NCI-H2029 treated with DMSO at 0.1 percent for 48 hours (cell line): ENCODE measurements around the gene OPA1.

Source experiments
- DNase-seq: peaks from one replicate; lab custom pipeline; 2025; lab: John Stamatoyannopoulos, UW

Gene OPA1

GRCh38 chr3:193710286-193711165 lies 117.5 kb downstream of the OPA1 start:
- DNase-seq, result no peak

DNA sequence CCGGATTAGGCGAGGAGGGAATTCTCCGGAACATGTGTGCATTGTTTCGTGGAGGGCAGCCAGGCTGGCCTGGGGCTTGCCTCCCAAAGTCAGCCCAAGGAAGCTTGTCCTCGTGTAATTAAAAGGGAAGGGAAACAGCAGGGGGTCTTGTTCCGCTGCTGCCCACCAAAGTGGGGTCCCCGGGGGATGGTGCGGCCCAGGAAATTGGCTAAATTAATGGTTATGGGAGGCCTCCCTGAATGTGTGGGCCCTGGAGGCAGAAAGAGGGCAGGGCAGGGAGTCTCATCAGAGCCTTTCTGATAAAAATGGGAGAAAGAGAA lies 118.1 kb downstream of the OPA1 start:
- DNase-seq, result no peak

- DNase-seq, result no peak
Measured at GRCh38 chr3:193711523-193711963, 118.5 kb downstream of the OPA1 start.

DNA sequence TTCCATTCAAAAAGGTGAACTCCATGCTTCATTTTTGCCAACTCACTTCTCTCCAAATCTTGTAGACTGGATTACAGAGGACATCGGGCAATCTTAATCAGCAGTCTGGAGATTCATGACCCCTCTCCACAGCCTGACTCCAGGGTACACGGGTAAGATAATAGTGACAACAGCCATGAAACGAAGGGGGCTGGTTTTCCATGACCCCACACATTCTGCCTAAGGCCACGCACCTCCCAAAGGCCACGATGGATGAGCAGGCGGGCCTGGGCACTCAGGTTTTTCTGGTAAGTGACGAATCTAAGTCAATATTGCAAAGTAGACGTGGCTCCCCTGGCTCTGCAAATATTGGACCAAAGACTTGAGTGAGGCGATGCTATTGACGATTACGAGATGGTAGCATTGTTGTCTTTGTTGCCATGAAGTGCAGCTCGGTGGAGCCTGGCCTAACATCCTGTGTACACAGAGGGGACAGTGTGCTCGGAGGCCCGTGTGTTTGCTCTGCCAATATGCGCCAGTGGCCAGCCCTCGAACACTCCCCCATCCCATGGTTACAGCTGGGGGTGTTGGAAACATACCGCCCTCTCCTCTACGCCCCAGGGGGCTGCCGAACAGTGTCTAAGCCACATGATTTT lies 119.1 kb downstream of the OPA1 start:
- DNase-seq, result peak; percentile 97

GRCh38 chr3:193712938-193713337 lies 119.9 kb downstream of the OPA1 start:
- DNase-seq, result no peak

DNA sequence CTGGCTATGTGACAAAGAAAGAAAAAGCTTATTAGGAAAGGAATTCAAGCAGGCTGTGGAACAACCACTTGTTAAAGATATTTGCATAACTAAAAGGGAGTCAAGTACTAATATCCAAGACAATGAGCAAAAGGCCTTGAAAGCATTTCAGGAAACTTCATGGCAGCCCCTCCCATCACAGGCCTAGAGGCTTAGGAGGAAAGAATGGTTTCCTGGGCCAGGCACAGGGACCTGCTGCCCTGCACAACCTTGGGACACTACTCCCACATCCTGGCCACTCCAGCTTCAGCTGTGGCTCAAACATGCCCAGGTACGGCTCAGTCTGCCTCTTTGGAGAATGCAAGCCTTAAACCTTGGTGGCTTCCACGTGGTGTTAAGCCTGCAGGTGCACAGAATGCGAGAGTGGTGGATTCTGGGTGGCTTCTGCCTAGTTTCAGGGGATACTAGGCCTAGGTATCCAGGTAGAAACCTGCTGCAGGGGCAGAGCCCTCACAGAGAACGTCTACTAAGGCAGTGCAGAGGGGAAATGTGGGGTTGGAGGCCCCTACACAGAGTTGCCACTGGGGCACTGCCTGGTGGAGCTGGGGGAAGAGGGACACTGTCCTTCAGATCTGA lies 121.6 kb downstream of the OPA1 start:
- no peak for DNase-seq

DNA sequence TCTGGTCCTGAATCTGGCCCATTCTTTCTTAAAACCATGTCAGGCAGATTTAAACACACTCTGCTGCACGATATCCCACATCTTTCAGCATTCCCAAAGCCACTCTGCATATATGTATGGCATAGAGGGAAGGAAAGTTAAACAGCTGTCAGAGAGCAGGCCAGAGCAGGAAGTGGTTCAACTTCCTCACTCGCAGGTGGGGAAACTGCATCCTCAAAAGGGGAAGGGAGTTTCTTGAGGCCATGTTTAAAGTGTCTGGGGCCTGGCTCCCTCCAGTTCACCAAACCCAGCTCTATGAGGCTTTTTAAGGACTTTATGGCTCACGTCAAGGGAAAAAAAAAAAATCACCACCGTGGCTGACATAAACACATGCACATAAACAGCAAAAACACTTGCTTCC lies 123.1 kb downstream of the OPA1 start:
- DNase-seq, result no peak

DNA sequence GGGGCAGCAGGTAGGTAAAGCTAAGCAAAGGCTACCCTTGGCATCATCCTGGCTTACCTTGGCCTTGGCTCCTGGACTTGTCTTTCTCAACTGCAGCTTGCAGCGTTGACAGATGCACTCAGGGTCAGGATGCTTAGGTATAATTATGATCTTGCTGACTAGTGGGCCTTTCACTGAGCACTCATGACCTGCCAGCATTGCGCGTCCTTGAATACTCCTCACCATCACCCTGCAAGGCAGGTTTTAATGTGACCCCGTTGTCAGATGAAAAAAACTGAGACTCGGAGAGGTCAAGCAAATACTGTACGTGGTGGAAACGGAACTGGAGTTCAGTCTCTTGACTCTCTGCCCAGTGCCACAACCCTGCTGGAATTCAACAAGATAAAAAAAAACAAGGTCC lies 126.7 kb downstream of the OPA1 start:
- DNase-seq, result no peak

- no peak for DNase-seq
Measured at GRCh38 chr3:193720169-193720568, 127.2 kb downstream of the OPA1 start.

DNA sequence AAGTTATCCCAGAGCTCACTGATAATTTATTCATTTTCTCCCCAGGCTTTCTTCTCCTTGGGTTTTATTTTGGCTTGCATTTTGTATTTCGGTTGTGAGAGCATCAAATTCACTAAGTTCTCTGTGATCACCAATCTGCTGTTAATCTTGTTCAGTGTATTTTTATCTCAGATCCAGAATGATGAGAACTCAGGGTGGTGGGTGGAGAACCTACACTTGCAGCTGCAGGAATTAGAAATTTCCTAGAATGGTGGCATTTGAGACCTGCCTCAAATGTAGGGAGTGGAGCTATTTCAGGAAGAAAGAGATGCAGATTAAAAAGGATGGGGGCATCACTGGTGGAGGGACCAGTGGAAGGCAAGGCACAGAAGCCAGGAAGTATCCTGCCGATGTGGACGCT lies 129.6 kb downstream of the OPA1 start:
- no peak for DNase-seq

DNA sequence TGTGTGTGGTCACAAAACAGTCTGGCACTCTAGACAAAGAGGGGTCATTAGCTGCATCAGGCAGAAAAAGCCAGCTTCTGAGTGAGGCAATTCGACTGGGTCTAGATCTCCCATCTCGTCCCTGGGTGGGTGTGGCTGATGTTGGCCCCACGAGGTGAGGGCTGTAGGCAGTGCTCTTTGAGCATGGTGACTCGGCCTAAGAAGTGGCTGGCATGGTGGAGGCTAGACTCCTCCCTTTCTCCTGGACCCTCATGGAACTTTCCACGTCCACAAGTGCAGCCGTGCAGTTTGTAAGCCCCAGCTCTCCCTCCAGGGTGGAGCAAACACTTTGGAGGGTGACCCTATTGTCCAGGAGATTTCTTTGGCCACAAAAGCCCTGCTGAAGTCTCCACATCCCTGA lies 134.1 kb downstream of the OPA1 start:
- DNase-seq, result no peak

DNA sequence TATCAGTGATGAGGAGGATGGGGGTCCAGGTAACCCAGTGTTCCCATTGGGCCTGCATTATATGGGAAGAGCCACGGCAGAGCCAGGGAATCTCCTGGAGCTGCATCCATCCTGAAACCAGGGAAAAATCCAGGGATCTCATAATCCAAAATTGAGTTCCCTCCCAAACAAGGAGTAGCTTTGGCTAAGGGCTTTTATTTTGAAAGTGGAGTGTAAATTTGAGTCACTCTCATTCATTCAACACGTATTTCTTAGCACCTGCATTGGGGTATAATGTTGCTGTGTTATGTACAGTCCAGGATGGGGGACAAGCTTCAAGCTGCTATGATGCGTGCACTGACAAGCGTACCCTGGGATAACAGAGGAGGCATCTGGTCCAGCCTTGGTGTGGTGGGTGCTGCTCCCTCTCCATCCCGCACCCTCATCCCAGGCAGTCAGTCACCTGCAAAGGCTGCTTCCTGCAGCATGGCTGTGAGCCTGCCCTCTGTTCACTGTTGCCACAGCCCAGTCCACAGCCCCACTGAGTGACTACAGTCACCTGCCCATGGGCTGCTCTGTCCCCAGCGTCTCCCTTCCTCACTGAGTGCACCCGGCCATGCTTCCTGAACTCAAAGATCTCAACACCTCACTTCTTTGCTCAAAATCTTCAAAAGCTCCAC lies 135.6 kb downstream of the OPA1 start:
- no peak for DNase-seq

- DNase-seq, result no peak
Measured at GRCh38 chr3:193729088-193729465, 136.1 kb downstream of the OPA1 start.

DNA sequence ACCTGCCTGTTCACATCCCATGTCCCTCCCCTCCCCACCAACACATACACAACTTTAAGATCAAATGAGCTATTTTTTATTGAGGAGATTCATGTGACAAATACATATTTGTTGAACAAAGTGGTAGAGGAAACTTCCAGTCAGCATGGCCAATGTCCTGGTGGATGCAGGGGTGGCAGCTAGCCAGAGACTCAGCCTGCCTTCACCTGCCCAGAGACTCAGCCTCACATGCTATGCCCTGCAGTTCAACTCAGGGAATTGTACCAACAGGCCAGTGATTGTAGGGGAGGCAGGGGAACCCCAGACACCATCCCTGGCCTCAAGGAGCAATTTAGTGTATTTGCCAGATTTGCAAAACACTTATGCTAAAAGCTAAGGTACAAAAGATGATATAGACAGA lies 136.6 kb downstream of the OPA1 start:
- DNase-seq, result no peak

GRCh38 chr3:193730511-193730910 lies 137.5 kb downstream of the OPA1 start:
- DNase-seq, result no peak

DNA sequence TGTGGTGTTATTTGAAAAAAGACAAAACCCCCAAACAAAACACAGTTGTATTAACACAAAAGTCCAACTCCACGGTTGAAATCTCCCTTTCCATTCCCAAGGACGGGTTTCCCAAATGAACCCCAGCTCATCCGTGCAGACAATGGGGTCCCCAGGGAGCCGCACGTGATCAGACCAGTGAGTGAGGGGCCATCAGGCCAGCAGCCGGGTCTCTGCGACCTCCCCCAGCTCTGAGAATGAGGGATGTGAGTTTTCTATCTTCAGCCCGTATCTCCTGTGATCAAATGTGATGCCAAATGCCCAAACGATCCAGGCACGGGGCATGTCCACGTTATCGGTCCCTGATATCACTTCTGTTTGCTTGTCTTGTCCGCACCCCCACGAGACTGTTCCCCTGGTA lies 138.0 kb downstream of the OPA1 start:
- no peak for DNase-seq

GRCh38 chr3:193731656-193732055 lies 138.6 kb downstream of the OPA1 start:
- DNase-seq, result no peak

- no peak for DNase-seq
Measured at GRCh38 chr3:193732391-193732790, 139.4 kb downstream of the OPA1 start.

DNA sequence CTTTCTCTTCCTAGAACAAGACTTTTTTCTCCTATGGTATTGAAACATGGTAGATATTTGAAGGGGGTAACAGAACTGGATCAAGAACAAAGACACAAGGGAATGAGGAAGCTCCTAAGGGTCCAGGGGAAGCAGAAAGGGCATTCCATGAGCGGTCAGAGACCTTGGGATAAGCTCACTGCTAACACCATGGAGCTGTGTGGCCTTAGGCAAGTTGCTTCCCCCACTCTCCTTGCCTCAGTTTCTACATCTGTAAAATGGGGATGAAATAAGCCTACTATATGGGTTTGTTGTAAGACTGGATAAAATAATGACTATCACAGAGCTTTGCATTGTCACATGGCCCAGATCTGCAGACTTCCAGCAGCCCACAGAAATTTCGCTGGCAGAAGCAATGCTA lies 139.8 kb downstream of the OPA1 start:
- DNase-seq, result no peak

- no peak for DNase-seq
Measured at GRCh38 chr3:193734737-193735366, 141.8 kb downstream of the OPA1 start.

- DNase-seq, result no peak
Measured at GRCh38 chr3:193735850-193736249, 142.8 kb downstream of the OPA1 start.

- no peak for DNase-seq
Measured at GRCh38 chr3:193736616-193737015, 143.6 kb downstream of the OPA1 start.
